Upper lobe of left lung (tissue), 4 donors: ENCODE measurements around the gene ACTL7B.

Experiments used
- CTCF ChIP-seq, 6 experiments: fragments of 450-650 bp in 4 of 6; fragments of 200-600 bp in 2 of 6; sonication (generic) in 2 of 6; IDR thresholded peaks; one replicate each; pipeline ENCODE4 v1.5.1; 2016 to 2019; ENCODE audit warnings: antibody characterized with exemption in 6 of 6
- EP300 ChIP-seq, 4 donors: sonication (generic); formaldehyde crosslinking; IDR thresholded peaks; one replicate each; pipeline ENCODE4 v1.5.1; 2017; ENCODE audit warnings: antibody characterized with exemption in 4 of 4, control low read depth in 2 of 4

- TF ChIP-seq CTCF (IDR thresholded peaks at IDR 0.05) = no peak
- TF ChIP-seq EP300 (IDR thresholded peaks at IDR 0.05) = no peak
These were observed 48.4 kb upstream of the ACTL7B start for GRCh38 chr9:108904161-108904560.
